ENCODE data around the gene DCUN1D3.
"Not testable (repeated sequence)": the region's sequence is repeated elsewhere in the genome, so short reads cannot be mapped to it uniquely, and the experiment has no call there.

DNA sequence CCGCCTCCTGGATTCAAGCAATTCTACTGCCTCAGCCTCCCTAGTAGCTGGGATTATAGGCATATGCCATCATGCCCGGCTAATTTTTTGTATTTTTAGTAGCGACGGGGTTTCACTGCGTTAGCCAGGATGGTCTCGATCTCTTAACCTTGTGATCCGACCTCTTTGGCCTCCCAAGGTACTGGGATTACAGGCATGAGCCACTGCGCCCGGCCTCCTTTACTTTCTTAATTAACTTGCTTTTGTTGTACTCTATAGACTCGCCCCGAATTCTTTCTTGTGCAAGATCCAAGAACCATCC lies 45.4 kb upstream of the DCUN1D3 start:
- TF ChIP-seq, protein P1, sequence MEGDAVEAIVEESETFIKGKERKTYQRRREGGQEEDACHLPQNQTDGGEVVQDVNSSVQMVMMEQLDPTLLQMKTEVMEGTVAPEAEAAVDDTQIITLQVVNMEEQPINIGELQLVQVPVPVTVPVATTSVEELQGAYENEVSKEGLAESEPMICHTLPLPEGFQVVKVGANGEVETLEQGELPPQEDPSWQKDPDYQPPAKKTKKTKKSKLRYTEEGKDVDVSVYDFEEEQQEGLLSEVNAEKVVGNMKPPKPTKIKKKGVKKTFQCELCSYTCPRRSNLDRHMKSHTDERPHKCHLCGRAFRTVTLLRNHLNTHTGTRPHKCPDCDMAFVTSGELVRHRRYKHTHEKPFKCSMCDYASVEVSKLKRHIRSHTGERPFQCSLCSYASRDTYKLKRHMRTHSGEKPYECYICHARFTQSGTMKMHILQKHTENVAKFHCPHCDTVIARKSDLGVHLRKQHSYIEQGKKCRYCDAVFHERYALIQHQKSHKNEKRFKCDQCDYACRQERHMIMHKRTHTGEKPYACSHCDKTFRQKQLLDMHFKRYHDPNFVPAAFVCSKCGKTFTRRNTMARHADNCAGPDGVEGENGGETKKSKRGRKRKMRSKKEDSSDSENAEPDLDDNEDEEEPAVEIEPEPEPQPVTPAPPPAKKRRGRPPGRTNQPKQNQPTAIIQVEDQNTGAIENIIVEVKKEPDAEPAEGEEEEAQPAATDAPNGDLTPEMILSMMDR (IDR thresholded peaks at IDR 0.05; ENCODE audit: low read length) = not testable (repeated sequence)
- not testable (repeated sequence) for TF ChIP-seq EZH2 (IDR thresholded peaks at IDR 0.05; ENCODE audit: borderline replicate concordance, low read length)
